OCI-M2 (cell line): ENCODE data around the gene CEP192.
A peak's percentile ranks its signal among the peaks of the same experiment; 100 is the strongest.
"Not testable (repeated sequence)": the region's sequence is repeated elsewhere in the genome, so short reads cannot be mapped to it uniquely, and the experiment has no call there.

ENCODE experiments used
- DNase-seq: peaks from one replicate; lab custom pipeline; 2025; ENCODE audit not compliant: unreplicated experiment; lab: John Stamatoyannopoulos, UW

Gene CEP192, protein sequence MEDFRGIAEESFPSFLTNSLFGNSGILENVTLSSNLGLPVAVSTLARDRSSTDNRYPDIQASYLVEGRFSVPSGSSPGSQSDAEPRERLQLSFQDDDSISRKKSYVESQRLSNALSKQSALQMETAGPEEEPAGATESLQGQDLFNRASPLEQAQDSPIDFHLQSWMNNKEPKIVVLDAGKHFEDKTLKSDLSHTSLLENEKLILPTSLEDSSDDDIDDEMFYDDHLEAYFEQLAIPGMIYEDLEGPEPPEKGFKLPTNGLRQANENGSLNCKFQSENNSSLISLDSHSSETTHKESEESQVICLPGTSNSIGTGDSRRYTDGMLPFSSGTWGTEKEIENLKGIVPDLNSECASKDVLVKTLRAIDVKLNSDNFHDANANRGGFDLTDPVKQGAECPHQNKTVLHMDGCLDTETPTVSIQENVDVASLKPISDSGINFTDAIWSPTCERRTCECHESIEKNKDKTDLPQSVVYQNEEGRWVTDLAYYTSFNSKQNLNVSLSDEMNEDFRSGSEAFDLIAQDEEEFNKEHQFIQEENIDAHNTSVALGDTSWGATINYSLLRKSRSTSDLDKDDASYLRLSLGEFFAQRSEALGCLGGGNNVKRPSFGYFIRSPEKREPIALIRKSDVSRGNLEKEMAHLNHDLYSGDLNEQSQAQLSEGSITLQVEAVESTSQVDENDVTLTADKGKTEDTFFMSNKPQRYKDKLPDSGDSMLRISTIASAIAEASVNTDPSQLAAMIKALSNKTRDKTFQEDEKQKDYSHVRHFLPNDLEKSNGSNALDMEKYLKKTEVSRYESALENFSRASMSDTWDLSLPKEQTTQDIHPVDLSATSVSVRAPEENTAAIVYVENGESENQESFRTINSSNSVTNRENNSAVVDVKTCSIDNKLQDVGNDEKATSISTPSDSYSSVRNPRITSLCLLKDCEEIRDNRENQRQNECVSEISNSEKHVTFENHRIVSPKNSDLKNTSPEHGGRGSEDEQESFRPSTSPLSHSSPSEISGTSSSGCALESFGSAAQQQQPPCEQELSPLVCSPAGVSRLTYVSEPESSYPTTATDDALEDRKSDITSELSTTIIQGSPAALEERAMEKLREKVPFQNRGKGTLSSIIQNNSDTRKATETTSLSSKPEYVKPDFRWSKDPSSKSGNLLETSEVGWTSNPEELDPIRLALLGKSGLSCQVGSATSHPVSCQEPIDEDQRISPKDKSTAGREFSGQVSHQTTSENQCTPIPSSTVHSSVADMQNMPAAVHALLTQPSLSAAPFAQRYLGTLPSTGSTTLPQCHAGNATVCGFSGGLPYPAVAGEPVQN (N-terminal part only)

DNA sequence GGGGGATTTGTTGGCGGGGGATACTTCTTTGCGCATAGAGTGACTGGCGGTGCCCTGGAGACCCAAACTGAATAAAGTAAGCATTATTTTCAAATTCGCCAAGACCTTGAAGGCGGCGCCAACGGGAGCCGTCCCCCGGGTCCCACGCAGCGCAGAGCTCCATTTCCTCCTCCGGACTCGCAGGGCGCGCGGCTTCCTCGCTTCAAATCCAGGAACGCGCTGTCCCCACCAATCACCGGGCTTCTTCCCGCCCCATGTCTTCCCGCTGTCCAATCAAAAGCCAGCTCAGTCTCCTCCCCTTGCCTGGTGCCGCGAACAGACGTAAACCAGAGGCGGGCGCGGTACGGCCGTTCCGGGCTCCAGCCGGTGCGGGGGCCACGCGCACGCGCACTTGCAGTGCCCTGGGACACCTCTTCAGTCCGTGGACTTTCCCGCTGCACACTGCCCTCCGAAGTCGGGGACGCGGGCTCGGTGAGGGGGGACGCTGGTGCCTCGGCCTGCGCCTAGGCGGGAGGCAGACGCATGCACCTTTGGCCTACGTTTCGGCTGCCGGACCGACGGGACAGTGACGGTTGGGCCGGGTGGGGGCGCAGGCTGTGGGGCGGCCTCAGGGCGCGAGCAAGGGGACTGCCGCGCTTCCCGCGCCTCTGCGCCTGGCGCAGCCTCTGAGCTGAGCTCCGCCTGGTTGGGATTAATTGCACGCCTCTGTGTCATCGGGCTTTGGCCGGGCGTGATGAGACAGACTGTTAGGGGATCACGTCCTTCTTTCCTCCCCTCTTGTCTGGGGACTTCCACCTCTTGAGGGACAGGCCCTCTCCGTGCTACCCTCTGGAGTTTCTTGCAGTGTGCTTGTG, at the start of gene CEP192:
Gene CEP192, plus strand, starts transcription at position 396 of the 854 bp plus-strand sequence. CDS start 8,063 bp downstream, outside the sequence.
- peak; percentile 85 for DNase-seq

DNA sequence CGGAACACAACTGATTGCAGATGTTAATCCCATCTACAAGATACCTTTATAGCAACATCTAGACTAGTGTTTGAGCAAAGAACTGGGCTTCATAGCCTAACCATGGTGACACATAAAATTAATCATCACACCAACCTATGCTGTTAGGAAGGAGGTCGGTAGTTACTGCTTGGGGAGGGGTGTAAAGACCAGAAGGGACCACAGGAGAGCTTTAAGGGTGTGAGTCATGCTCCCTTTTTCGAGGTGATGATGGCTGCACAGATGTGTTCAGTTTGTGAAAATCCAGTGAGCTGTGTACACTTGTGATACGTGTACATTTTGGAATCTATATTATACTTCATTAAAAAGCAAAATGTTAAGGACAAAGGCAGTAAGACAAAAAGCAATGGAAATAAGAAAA, 47.9 kb upstream of the CEP192 start:
- DNase-seq, result no peak

DNA sequence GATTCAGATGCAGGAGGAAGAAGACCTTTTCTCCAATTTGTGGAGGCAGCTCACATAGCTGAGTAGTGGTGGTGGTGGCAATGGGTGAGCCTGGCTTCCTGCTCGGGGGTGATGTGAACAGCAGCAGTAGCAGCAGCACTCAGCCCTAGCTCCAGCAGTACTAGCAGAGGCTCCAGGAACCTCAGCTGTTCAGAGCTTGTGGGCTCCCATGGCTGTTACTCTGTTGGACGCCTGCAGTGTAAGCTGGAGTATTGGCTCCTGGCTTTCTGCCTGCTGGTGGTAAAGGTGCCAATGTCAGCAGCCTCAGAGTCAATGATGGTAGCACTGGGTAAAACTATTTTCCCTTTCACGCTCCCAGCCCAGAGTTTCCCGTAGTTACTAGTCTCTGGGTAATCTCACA, 46.5 kb upstream of the CEP192 start:
- DNase-seq, result no peak

DNA sequence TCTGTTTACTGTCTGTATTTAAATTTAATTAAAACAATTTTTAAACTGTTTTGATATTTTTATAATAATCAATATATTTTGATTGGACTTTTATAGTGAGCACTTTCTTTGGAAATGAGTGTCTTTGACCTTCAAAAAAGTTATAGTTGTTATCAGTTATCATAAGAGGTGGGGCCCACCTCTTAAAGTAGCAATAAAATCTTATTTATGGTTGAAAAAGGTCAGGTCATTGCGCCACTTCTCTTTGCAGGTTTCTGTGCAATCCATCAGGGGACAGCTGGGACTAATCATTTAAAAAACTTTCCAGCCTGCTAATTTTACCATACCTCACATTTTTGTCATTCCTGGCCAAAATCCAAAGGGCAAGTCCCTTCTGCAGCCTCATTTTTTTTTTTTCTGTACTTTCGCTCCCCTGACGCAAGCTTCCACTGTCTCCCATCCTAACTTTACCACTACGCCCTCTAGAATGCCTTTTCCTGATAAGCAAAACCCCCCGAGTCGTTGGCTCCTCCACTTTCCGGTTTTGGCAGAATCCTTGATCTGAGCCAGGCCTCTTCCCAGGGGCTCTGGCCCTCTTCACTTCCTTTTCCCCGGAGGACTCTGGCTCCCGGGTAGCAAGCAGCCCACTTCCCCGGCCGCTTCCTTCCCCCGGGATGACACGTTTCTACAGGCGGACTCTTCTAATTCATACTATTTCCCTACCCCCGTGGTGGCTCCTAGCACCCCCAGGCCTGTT, 44.4 kb upstream of the CEP192 start:
- DNase-seq, result peak; percentile 47

DNA sequence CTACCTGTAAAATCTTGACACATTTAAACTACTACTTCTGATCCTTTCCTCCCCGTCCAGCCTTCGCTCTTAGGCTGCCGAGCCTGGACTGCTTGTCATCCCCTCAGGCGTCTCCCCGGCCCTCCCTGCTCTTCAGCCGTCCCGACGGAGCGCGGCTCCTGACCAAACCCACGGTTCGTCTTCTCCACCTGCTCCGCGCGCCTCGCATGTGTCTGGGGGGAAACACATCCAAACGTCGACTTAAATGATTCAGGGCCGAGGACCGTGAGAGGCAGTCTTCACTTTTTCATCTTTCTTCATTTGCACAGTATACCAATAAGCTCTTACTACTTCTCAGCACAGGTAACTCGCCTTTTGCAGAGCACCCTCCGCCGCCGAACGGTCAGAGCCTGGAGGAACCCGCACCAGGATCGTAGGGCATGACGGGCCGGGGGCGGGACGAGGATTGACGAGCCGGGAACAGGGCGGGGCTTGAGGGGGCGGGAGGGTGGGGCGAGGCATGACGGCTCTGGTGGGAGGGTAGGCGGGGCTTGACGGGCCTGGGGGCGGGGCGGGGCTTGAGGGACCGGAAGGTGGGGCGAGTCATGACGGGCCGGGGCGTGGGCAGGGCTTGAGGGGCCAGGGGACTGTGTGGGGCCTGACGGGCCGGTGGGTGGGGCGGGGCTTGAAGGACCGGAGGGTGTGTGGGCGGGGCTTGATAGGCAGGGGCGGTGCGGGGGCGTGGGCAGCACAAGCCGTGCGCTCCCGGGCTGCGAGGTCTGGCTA, 43.7 kb upstream of the CEP192 start, which contains the start of gene SEH1L:
Gene SEH1L, plus strand, starts transcription at position 727 of the 765 bp plus-strand sequence. CDS start 111 bp downstream, outside the sequence.
- DNase-seq, result peak; percentile 57

DNA sequence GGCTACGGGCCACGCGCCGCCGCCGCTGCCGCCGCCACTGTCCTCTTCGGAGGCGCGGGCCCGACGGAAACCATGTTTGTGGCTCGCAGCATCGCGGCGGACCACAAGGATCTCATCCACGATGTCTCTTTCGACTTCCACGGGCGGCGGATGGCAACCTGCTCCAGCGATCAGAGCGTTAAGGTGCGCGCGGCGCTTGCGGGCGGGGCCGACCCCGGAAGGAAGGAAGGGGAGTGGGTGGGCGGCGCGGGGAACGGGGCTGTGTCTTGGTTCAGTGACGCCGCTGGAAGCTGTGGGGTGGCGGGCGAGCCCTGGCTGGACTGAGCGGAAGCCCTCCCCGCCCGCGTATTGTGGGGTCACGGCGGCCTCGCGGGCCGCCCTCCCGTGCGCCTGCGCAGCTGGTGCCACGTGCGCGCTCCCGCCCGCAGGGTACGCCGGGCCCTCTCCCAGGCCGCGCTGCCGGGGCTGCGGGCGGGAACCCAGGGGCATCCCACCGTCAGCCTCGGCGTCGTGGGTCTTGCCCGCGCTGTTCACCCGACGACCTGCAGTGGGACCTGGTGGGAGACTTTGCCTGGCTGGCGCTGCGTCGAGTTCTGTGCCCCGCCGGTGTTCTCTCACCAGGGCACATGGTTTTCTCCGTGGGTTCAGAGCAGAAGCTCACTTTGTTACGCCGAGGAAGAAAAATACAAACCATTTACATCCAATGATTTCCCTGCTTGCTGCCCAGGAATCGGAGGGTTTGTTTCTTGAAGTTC, 42.9 kb upstream of the CEP192 start:
- DNase-seq, result no peak

DNA sequence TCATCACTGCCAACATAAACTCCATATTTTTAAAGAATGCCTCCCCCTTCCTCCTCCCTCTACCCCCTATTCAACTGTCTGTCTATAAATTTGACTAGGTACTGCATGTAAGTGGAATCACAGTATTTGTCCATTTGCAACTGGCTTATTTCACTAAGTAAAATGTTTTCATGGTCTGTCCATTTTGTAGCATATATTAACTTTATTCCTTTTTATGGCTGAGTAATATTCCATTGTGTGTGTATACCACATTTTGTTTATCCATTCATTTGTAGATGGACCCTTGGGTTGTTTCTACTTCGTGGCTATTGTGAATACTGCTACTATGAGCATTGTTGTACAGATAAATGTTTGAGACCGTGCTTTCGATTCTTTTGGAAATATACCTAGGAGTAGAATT, 32.7 kb upstream of the CEP192 start:
- no peak for DNase-seq

DNA sequence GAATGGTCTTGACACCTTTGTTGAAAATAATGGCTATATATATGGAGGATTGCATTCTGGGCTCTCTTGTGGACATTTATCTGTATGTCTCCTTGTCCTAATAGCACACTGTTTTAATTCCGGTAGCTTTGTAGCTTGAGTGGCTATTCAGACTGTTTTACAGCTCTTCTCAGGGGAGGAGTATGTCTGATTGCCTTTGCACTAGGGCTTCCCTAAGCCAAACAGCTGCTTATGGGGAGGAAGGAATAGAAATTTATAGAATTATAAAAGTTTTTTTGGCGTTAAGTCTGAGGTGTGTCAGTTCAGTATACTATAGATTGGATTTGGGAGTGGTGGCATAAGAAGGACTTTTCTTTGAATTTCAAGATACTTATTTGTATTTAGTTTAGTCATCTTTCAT, 30.8 kb upstream of the CEP192 start:
- DNase-seq, result no peak

DNA sequence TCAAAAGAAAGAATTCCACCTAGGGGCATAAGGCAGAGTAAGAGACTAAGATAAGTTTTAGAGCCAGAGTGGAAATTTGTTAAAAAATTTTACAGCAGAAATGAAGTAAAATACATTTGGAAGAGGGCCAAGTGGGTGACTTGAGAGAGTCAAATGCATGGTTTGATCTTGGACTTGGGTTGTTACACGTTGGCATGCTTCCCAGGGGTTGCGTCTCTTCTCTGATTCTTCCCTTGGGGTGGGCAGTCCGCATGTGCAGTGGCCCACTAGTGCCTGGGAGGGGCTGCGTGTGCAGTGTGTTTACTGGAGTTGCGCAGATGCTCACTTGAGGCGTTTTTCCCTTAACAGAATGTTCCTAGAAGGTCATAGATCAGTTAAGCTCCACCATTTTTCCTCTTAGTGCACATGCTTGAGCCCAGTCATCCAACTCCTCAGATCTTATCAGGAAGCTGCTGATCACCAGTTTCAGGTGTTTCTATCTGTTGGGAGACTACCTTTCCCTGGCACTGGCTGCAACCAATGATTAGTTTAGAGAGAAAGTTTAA, 30.2 kb upstream of the CEP192 start:
- DNase-seq, result no peak

DNA sequence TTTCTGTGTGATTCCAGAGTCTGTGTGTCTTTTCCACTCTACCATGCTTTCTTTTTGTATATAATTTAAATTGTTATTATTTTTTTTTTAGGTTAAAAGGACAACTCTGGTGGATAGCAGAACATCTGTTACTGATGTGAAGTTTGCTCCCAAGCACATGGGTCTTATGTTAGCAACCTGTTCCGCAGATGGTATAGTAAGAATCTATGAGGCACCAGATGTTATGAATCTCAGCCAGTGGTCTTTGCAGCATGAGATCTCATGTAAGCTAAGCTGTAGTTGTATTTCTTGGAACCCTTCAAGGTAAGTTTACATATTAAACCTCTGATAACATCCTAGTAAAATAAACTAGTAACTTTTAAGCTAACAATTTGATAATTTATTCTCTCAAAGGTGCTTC, 28.1 kb upstream of the CEP192 start:
- no peak for DNase-seq

DNA sequence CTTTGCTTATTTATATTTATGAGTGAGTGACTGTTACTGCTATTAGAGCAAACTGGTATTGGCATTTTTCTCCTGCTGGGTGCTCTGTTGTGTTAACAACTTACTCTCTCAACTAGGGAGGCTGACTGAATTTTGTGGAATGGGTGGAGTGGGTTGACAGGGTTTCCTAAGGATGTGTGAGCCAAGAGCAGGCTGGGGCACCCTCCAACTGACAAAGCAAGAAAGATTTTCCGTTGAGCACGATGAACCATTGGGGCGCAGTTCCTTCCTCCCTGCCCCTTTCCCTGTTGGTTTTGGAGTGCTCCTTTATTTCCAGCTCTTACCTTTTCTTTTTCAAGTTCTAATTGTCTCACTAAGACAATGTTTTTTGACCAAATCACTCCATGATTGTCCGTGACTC, 23.0 kb upstream of the CEP192 start:
- no peak for DNase-seq

DNA sequence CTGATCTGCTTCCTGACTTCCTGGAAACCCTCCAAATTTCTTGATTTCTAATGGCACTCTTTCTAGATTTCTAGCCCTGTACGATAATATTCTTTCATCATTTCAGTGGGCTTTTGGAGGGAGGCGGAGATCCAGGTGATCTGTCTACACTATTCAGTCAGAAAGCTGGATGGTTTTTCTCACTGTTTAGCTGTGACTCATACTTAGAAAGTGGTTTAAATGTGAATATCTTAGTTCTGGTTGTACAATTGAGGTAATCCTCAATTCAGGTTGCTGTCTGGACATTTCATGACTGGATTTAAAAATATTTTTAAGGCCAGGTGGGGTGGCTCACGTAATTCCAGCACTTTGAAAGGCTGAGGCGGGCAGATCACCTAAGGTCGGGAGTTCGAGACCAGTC, 22.5 kb upstream of the CEP192 start:
- no peak for DNase-seq

DNA sequence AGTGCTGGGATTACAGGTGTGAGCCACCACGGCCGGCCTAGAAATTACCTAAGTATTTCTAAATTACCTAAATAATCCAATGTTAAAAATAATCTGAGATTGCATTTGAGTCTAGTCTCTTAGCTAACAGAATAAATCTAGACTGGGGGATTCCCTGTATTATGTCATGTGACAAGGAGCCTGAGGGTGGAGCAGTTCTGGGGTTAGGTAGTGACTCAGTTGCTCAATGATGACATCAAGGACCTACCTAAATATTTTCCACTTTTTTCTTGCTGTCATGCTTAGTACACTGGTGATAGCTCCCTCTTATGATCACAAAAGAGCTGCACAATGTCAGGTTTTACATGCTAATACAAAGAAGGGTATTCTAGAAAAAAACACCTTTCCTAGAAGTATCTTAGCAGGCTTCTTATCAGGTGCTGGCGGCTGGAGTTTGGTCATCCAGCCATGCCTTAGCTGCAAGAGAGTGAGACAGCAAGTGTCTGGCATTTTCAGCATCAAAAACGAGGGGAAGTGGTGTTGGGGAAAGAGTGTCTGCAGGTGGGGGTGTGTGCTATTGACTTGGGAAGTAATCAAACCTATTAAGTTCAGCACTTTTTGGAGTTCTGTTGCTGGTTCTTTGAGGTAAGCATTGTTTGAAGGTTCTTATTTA, 17.5 kb upstream of the CEP192 start:
- no peak for DNase-seq

DNA sequence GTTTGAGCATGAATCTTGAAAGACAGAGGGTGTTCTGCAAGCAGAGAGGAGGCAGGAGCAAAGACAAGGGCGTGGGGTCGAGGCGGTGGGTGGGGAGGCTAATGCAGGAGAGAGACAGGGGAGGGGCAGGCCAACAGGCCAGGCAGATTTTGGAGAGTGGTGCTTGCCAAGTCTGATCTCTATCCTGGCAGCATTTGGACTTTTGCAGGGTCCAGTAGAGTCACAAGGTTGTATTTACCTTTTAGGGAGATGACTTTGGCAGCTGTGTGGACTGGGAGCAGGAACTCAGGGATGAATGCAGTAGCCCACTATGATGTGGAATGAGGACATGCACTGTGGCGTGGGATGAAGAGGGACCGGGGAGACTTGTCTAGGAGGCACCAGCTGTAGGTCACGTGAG, 15.7 kb upstream of the CEP192 start:
- DNase-seq, result no peak

DNA sequence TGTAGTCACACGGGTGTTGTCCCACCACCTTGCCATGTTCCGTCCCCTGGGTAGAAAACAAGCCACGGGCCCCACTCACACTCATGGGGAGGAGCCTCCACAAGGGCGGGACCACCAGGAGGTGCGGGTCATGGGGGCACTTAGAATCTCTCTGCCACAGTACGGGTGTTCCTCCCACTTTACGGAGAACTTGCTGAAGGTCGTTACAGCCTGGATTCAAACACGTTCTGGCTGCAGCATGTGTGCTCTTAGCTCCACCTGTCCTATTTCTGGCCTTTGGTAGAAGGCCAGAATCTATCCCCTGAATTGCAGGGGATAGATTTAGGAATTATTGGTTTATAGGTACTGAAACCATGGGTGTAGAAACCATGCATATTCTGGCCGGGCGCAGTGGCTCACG, 14.9 kb upstream of the CEP192 start:
- DNase-seq, result no peak

DNA sequence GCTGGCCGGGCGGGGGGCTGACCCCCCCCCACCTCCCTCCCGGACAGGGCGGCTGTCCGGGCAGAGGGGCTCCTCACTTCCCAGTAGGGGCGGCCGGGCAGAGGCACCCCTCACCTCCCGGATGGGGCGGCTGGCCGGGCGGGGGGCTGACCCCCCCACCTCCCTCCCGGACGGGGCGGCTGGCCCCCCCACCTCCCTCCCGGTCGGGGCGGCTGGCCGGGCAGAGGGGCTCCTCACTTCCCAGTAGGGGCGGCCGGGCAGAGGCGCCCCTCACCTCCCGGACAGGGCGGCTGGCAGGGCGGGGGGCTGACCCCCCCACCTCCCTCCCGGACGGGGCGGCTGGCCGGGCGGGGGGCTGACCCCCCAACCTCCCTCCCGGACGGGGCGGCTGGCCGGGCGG, 11.1 kb upstream of the CEP192 start:
- not testable (repeated sequence) for DNase-seq

DNA sequence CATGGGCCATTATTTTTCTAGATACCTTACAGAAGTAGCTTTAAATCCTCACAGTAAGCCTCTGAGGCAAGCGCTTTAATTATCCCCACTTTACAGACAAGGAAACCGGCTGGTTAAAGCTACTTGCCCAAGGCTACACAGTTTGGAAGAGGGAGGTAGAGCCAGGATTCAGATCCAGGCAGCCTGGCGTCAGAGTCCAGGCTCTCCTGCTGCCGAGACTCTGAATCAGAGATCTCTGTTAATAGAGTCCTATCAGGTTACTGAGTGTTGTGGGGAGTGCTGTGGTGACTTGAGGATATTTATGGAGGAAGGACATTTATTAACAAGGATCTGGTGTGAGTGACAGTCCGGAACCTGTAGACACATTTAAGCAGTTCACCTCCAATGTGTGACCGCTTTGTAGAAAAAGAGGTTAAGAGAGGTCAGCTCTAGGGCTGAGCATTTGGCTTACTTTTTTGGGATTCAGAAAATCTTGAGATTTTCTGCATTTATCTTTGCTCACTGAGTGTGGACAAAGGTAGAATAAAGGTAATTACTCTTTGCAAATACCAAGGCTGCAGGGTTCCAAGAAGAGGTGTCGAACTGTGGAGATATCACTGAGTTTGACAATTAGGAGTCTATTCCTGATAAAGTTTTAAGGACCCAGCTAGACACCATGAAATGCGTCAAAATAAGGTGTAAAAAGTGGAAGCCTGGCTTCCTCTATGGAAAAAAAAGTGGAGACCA, 1.6 kb upstream of the CEP192 start:
- no peak for DNase-seq
